A673 (cell line): ENCODE data around the gene BFAR. TPM values are rescaled to one million over a fixed set of nuclear protein-coding genes. Genes with fewer than 3 reads are reported as not detected.
"Not testable (repeated sequence)": the region's sequence is repeated elsewhere in the genome, so short reads cannot be mapped to it uniquely, and the experiment has no call there.

Experiments
- BruUV-seq: library from RNA; stranded (reverse); fragments of 400-500 nt; replicated peaks from 2 replicates; lab custom pipeline; 2021; lab: Mats Ljungman, UMichigan
- CTCF ChIA-PET: fragments of 300-600 bp; sonication (Branson Sonifier 250); formaldehyde crosslinking; loops from one replicate; lab custom pipeline; 2022; ENCODE audit warnings: antibody characterized with exemption; lab: Charles Lee
- POLR2A ChIA-PET: fragments of 300-600 bp; sonication (Branson Sonifier 250); formaldehyde crosslinking; loops from one replicate; lab custom pipeline; 2022; ENCODE audit warnings: antibody characterized with exemption; ENCODE audit not compliant: low non-redundant PET; lab: Charles Lee
- DNase-seq: peaks from one replicate; pipeline ENCODE4 v3.0.0-alpha.2; 2015; ENCODE audit warnings: low spot score
- H3K27ac ChIP-seq: fragments of 200-600 bp; sonication (generic); 2 replicates; pipeline ENCODE4 v1.5.1; 2016; ENCODE audit warnings: mixed run types, low read depth, mild to moderate bottlenecking, mixed read lengths, antibody characterized with exemption, low read length; ENCODE audit not compliant: poor library complexity, severe bottlenecking
- H3K27me3 ChIP-seq: fragments of 200-600 bp; sonication (generic); replicated peaks from 2 replicates; pipeline ENCODE4 v1.6.1; 2017; ENCODE audit warnings: mixed run types, low read depth, mild to moderate bottlenecking, mixed read lengths, antibody characterized with exemption, low read length; ENCODE audit not compliant: insufficient read depth, poor library complexity
- H3K36me3 ChIP-seq: fragments of 200-600 bp; sonication (generic); 2 replicates; pipeline ENCODE4 v1.6.1; 2016; ENCODE audit warnings: mixed run types, mild to moderate bottlenecking, mixed read lengths, antibody characterized with exemption, low read length; ENCODE audit not compliant: insufficient read depth, poor library complexity, severe bottlenecking
- H3K4me1 ChIP-seq: fragments of 200-600 bp; sonication (generic); 2 replicates; pipeline ENCODE4 v1.6.1; 2017; ENCODE audit warnings: mixed run types, mild to moderate bottlenecking, mixed read lengths, antibody characterized with exemption, low read length; ENCODE audit not compliant: insufficient read depth, poor library complexity, severe bottlenecking
- H3K4me3 ChIP-seq: fragments of 200-600 bp; sonication (generic); 2 replicates; pipeline ENCODE4 v1.5.1; 2016; ENCODE audit warnings: low read depth, mixed run types, mild to moderate bottlenecking, mixed read lengths, low read length; ENCODE audit not compliant: poor library complexity, severe bottlenecking
- H3K9me3 ChIP-seq: fragments of 200-600 bp; sonication (generic); 2 replicates; pipeline ENCODE4 v1.6.1; 2016; ENCODE audit warnings: mixed run types, low read depth, mild to moderate bottlenecking, mixed read lengths, antibody characterized with exemption, low read length; ENCODE audit not compliant: poor library complexity, severe bottlenecking
- EZH2 ChIP-seq: fragments of 200-600 bp; sonication (generic); IDR thresholded peaks from 2 replicates; pipeline ENCODE4 v1.6.1; 2017; ENCODE audit warnings: borderline replicate concordance, low read depth, mild to moderate bottlenecking, mixed read lengths, antibody characterized with exemption, low read length; ENCODE audit not compliant: poor library complexity, severe bottlenecking
- intact Hi-C: fragments of 100-400 bp; cut with micrococcal nuclease; formaldehyde crosslinking; loops from one replicate; pipeline ENCODE4 v1.10.0; 2022; ENCODE audit not compliant: unreplicated experiment
- total RNA-seq: library from RNA; stranded (reverse); gene quantifications from 2 replicates; pipeline ENCODE4 v1.2.3, GENCODE V29; 2021
- TF ChIP-seq, protein P1 (sequence below): fragments of 300-800, 200-600 bp; sonication (generic); conservative IDR thresholded peaks from 2 replicates; pipeline ENCODE4 v1.5.1; 2017; ENCODE audit warnings: low read depth, mild to moderate bottlenecking, antibody characterized with exemption, low read length, moderate library complexity, mixed read lengths

Gene BFAR
- total RNA-seq, 1 experiment from 2014 or later, result 58.5 TPM

- Histone ChIP-seq H3K9me3 (no peaks in the 10 kb centered on the region), H3K36me3 (peaks cover 29% of the 10 kb centered on the region), H3K27me3 (no peaks in the 10 kb centered on the region), H3K4me3 (peak within 1 kb of the TSS; percentile 84), H3K27ac (peak within 1 kb of the TSS; percentile 91), H3K4me1 (peaks cover 26% of the 10 kb centered on the region)
- ChIA-PET POLR2A (no interaction called here), CTCF (no interaction called here)
- DNase-seq, result peak; percentile 97
- TF ChIP-seq EZH2, result no peak
- TF ChIP-seq, protein P1, sequence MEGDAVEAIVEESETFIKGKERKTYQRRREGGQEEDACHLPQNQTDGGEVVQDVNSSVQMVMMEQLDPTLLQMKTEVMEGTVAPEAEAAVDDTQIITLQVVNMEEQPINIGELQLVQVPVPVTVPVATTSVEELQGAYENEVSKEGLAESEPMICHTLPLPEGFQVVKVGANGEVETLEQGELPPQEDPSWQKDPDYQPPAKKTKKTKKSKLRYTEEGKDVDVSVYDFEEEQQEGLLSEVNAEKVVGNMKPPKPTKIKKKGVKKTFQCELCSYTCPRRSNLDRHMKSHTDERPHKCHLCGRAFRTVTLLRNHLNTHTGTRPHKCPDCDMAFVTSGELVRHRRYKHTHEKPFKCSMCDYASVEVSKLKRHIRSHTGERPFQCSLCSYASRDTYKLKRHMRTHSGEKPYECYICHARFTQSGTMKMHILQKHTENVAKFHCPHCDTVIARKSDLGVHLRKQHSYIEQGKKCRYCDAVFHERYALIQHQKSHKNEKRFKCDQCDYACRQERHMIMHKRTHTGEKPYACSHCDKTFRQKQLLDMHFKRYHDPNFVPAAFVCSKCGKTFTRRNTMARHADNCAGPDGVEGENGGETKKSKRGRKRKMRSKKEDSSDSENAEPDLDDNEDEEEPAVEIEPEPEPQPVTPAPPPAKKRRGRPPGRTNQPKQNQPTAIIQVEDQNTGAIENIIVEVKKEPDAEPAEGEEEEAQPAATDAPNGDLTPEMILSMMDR, result no peak
- BruUV-seq, result no TSS peak
- intact Hi-C loops, result no loop called here
These were observed 2.7 kb upstream of the BFAR start, which contains the start of gene PARN for GRCh38 chr16:14629919-14630619. Gene PARN, minus strand, starts transcription at chr16:14630260. Its CDS starts 135 bp downstream, at chr16:14630125.

GRCh38 chr16:14630620-14631330, 2.0 kb upstream of the BFAR start:
- H3K9me3 ChIP-seq, intact Hi-C loops, H3K27me3 ChIP-seq, POLR2A ChIA-PET, H3K4me3 ChIP-seq, CTCF ChIA-PET, BruUV-seq, DNase-seq: not testable (repeated sequence)
- Histone ChIP-seq H3K27ac (peak overlapping the region; percentile 91), H3K4me1 (peaks cover 26% of the 10 kb centered on the region), H3K36me3 (peaks cover 24% of the 10 kb centered on the region)

- intact Hi-C loops, result no loop called here
- peak overlapping the region; percentile 31 for H3K27ac ChIP-seq
- H3K4me3 ChIP-seq, result peak overlapping the region; percentile 93
- H3K27me3 ChIP-seq, result no peaks in the 10 kb centered on the region
- POLR2A ChIA-PET, result interaction anchor here (0.6 kb wide), 2 partner anchors 24 to 48 kb away, joined by 3 read pairs; no protein-coding TSS in a partner anchor
- no peak for TF ChIP-seq EZH2
- TF ChIP-seq, protein P1, result no peak
- peaks cover 13% of the 10 kb centered on the region for H3K36me3 ChIP-seq
- no peak for DNase-seq
- CTCF ChIA-PET, result no interaction called here
- no peaks in the 10 kb centered on the region for H3K9me3 ChIP-seq
- BruUV-seq, result no TSS peak
- H3K4me1 ChIP-seq, result peaks cover 17% of the 10 kb centered on the region
These were observed 1.6 kb downstream of the BFAR start for GRCh38 chr16:14634389-14634725.
